GM15510 (cell line): ENCODE results near the gene POU5F2.

Source experiments
- POLR2A ChIP-seq: IDR thresholded peaks from 3 replicates; pipeline ENCODE4 v1.6.1; 2011; ENCODE audit warnings: borderline replicate concordance; ENCODE audit not compliant: insufficient read length; ENCODE audit errors: extremely low read depth

Gene POU5F2

DNA sequence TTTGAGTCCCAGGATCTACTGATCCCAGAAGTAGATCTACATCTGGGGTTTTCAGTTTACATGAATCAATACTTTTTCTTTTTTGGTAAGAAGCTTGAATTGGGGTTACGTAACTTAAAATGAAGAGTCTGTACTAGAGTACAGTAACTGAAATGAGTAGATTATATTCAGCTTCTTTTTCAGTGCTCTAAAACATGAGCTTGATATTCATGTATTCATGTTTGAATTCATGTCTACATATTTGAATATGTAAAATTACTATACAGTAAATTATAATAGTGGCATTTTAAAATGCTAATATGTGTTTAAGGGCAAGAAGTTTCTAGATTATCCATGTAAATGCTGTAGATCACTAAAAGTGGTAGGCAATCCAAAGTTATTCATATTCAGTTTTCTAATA, 14.8 kb downstream of the POU5F2 start:
- no peak for TF ChIP-seq POLR2A

DNA sequence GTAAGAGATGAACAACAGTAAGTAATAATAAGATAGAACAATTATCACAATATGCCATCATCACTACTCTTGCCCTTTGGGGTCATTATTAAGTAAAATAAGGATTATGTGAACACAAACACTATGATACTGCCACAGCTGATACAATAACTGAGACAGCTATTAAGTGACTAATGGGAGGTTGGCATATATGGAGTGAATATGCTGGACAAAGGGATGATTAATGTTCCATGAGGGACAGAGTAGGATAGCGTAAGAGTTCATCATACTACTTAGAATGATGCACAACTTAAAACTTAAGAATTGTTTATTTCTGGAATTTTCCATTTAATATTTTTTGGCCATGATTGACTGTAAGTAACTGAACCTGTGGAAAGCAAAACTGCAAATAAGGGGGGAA, 16.6 kb downstream of the POU5F2 start:
- TF ChIP-seq POLR2A: no peak

DNA sequence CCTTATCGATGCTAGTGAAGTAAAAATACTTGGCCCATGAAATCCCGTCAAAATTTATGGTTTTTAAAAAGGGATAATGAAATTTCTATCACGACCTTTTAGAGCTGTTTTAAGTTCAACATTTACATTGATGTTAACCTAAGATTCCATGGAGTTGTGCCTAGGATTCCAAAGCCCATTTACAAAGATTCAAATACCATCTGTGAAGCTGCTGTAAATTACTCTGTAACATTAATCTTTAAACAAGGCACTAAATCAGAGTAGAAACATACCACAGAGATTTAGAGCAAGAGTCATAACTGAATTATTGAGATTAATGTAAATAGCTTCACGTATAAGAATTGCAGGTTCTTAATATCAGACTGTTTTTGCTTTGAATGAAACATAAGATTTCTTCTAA, 17.7 kb downstream of the POU5F2 start:
- no peak for TF ChIP-seq POLR2A

GRCh38 chr5:93723005-93723404, 18.4 kb downstream of the POU5F2 start:
- no peak for TF ChIP-seq POLR2A

- TF ChIP-seq POLR2A: no peak
Measured at GRCh38 chr5:93722588-93722987, 18.8 kb downstream of the POU5F2 start.

DNA sequence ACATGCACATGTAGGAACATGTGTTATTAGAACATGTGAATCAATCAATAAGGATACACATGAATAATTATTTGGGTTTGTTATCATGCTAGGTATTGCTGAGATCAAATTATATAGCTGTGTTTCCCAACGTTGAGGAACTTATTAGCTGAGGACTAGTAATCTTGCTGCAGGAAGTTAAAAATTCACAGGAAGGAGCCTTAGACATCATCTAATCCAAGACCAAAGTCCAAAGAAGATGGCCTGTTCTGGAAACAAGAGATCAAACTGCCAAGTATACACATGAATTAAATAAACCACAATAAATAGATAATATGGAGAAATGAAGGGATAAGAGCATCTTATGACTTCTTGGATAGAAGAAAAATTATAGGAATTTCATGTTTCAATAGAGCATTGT, 19.9 kb downstream of the POU5F2 start:
- TF ChIP-seq POLR2A: no peak

GRCh38 chr5:93721071-93721470, 20.3 kb downstream of the POU5F2 start:
- TF ChIP-seq POLR2A: no peak

DNA sequence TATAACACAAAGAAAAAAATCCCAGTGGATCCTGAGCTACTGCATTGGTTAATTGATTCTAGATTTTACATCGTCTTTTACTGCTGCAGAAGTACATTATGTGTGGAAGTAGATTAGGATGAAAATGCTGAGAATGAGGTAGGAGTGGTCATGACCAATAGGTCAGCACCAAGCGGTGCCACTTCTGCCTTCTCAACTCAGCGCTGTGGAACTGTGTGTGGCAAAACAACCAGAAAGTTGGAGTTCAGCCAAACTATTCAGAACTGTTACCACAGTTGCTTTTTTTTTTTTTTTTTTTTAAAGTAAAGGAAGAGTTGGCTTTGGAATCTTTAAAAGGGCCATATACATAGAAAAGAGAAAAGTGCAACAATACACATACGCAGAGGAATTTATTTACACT, 24.2 kb downstream of the POU5F2 start:
- TF ChIP-seq POLR2A: no peak

- no peak for TF ChIP-seq POLR2A
Measured at GRCh38 chr5:93716453-93716852, 24.9 kb downstream of the POU5F2 start.

DNA sequence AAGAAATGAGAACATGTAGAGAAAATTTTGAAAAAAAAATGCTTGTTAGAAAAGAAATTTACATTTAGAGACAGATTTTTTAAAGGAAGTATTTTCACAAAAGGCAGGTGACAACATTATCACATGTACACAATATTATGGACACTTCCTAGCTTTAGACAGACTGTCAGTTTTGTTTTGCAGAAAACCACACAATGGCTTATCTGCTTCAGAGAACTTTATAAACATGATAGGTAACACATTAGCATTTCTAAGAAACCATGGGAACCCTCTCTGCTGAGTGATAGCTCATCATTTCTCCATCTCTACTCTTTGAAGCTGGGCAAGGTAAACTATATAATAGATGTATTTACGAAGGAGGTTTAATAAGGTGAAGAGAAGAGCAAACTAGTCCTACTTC, 25.6 kb downstream of the POU5F2 start:
- no peak for TF ChIP-seq POLR2A

DNA sequence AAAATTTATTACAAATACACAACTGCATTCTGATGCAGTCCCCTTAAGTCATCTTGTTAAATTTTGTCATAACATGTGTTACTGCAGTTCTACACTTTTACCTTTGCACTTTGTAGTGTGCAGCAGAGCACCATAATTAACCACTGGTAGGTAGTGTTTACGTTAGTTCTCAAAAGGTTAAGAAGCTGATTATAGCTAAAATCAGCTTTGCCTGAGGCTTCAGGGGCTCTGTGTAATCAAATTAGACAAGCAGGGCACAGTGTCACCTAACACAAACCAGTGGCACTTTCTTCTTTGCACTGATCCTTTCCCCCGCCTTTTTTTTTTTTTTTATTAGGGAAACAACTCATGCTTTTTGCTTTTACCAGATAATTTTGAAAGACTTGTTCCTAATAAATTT, 26.1 kb downstream of the POU5F2 start:
- no peak for TF ChIP-seq POLR2A

DNA sequence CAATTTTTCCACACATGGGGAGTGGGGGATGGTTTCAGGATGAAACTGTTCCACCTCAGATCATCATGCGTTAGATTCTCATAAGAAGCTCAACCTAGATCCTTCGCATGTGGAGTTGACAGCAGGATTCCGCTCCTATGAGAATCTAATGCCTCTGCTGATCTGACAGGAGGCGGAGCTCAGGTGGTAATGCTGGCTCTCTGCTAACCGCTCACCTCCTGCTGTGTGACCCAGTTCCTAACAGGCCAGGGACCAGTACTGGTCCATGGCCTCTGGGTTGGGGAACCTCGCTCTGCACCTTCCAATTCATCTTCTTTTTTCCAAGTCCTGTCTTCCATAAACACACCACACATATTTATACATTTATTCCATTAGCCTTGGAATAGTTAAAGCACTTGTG, 33.0 kb downstream of the POU5F2 start:
- no peak for TF ChIP-seq POLR2A

- no peak for TF ChIP-seq POLR2A
Measured at GRCh38 chr5:93705896-93706295, 35.5 kb downstream of the POU5F2 start.

DNA sequence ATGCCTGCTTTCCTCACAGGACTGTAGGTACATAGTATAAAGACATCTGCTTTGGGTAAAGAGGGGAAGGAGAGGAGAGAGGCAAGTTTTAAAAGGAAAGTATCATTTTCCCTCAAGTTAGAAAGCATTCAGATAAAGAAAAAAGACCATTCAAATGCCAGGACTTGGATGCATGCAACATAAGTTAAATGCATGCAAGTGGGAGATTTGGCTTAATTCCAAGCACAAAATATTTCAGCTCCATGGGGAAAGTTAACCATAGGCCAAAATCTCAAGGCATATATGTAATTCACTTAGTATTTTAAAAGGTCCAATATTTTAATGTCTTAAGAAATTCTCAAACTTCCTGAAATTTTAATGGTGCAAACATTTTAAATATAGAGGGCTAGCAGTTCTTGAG, 36.4 kb downstream of the POU5F2 start:
- no peak for TF ChIP-seq POLR2A

GRCh38 chr5:93691997-93692396, 49.4 kb downstream of the POU5F2 start:
- TF ChIP-seq POLR2A: no peak
